ENCODE data around the gene RBM20.

DNA sequence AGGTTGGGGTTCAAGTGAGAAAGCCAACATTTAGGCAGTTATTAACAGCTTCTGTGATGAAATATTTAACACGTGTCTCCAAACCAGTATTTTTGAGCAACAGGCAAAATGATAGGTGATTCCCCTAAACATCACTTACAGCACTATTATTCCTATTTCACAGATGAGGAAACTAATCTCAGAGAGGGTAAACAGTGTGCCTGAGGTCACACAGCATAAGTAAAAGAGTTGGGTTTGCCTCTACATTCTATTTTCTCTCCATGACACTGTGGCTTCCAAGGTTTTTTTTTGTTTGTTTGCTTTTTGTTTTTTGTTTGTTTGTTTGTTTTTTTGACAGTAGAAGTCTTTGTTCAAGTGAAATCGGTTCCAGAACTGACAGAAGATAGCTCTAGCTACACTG lies 184.4 kb downstream of the RBM20 start:
- TF ChIP-seq, protein P1, sequence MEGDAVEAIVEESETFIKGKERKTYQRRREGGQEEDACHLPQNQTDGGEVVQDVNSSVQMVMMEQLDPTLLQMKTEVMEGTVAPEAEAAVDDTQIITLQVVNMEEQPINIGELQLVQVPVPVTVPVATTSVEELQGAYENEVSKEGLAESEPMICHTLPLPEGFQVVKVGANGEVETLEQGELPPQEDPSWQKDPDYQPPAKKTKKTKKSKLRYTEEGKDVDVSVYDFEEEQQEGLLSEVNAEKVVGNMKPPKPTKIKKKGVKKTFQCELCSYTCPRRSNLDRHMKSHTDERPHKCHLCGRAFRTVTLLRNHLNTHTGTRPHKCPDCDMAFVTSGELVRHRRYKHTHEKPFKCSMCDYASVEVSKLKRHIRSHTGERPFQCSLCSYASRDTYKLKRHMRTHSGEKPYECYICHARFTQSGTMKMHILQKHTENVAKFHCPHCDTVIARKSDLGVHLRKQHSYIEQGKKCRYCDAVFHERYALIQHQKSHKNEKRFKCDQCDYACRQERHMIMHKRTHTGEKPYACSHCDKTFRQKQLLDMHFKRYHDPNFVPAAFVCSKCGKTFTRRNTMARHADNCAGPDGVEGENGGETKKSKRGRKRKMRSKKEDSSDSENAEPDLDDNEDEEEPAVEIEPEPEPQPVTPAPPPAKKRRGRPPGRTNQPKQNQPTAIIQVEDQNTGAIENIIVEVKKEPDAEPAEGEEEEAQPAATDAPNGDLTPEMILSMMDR (optimal IDR thresholded peaks at IDR 0.05 in 1 of 3, IDR thresholded peaks at IDR 0.05 in 1 of 3, conservative IDR thresholded peaks at IDR 0.05 in 1 of 3; ENCODE audit: extremely low read depth in 1 of 3, insufficient read depth in 2 of 3, low read length in 3 of 3): no peak
- no peak for TF ChIP-seq EZH2 (IDR thresholded peaks at IDR 0.05; ENCODE audit: low read length)

Data from keratinocyte (primary cell).